CD4-positive, alpha-beta T cell treated with Interleukin-21 for 1 hour (primary cell): ENCODE measurements around the gene XIAP.

ENCODE experiments used
- DNase-seq: peaks from one replicate; pipeline ENCODE4 v3.0.0-alpha.2; 2020

XIAP gene

DNA sequence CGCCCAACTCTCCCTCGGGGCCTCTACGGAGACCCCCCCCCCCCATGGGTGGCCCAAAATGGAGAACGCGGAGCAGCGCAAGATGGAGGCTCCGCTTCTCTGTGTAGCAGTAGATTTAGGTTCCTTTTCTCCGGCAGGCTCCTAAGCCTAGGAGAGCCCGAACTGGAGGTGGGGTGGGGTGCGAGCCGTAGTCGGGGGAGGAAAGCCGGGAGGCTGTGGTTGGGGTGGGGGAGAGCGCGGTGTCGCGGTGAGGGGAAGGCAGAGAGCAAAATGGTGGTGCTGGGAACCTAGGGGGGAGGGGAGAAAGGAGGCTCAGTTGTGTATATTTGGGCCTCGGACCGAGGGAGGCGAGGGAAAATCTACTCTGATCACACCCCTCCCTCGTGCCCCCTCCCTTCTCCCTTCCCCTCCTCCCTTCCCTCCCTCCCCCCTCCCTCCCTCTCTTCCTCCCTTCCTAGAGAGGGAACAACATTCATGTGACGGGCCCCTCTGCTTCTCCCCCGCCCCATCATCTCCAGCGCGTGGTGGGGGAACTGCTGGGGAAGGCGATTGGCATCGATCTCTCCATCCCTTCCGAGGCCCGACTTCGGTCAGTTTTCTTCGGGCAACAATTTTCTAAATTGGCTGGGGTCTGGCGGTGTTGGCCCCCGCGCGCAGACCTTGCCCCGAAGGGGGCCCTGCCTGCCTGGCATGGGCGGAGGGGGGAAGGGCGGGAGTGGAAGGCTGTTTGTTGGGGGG is 101.6 kb downstream of the XIAP start, which contains the start of gene STAG2:
STAG2 (plus strand) TSS at position 439 of the 738 bp plus-strand sequence. CDS start 60,922 bp downstream, outside the sequence.
- peak; percentile 69 for DNase-seq

DNA sequence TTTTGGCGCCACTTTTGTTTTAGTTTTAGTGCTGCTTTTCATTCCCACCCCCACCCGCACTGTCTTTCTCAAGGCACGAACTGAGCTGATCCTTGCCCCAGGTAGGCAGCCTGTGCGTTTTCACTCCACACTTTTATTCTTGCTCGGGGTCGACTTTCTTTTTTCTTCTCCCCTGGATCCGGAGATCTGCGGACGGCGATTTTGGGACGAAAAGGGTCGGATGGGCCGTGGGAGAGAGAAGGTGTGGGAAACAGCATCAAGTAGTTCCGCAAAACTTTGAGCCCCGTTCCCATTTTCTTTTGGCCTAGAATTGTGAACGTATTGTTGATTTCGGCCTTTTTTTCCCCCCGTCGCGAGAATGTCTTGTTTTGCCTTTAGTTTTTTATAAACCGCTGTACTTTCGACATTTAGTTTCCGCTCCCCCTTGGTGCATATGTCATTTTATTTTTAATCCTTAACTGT is 102.2 kb downstream of the XIAP start:
- peak; percentile 29 for DNase-seq

DNA sequence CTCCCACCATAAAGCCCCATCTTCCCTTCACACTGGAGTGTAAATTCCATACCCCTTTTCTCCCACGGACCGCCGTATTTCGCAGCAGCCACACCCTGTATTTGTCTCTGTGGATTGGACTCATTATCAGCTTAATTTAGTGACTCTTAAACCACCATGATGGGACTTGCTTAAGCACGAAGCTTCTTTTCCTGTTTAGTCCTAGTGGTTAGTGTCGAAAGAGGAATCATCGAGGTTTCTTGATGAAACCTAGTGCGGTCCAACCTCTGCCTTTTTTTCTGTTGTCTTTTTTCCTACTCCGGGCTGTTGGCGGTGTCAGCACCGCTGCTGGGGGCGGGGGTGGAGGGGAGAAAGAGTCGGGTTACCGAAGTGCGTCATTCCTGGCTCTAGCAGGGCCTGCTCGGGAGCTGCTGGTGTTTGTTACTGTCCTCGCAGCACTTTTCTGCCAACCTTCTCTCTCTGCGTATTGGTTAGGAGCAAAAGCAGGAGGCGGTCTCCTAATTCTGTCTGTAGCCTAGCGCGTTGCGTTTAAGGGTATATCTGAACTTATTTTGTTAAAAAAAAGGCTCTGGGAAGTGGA is 103.0 kb downstream of the XIAP start:
- peak; percentile 89 for DNase-seq
